ENCODE results near the gene THAP7. TPM values are rescaled to one million over a fixed set of nuclear protein-coding genes. Genes with fewer than 3 reads are reported as not detected.

The THAP7 gene
- total RNA-seq, 1 experiment from 2014 or later: 24.6 TPM

GRCh38 chr22:20996598-20997535 is 5.1 kb downstream of the THAP7 start:
- no peak overlapping the region for H3K23ac ChIP-seq (ENCODE audit: insufficient read length, low read depth, low read length)
- no peaks in the 10 kb centered on the region for H3K79me2 ChIP-seq (ENCODE audit: insufficient read depth, low read length)
- H3K27ac ChIP-seq (ENCODE audit: insufficient read length, low read depth, low read length): no peak overlapping the region
- H3K4me1 ChIP-seq (ENCODE audit: insufficient read depth, low read length): no peaks in the 10 kb centered on the region; the same call in 1 of the 2 replicates
- no CpG with 5 or more reads among the region's 27 CpGs for WGBS (ENCODE audit: extremely low coverage, insufficient read length, low lambda C conversion rate)
- H3K14ac ChIP-seq (ENCODE audit: insufficient read depth, low read length): no peak overlapping the region
- no peak overlapping the region for H3K18ac ChIP-seq (ENCODE audit: insufficient read length, low read depth, low read length)
- Mint-ChIP-seq H3K27me3 (ENCODE audit: low read depth) (no peaks in the 10 kb centered on the region), H3K36me3 (ENCODE audit: insufficient read depth in 1 of 3, low read depth in 3 of 3) (peaks cover 2 to 18% (median 8%) of the 10 kb centered on the region in 3 experiments; a peak in 5 of 7 replicates), H3K9me3 (no peaks in the 10 kb centered on the region), H3K4me3 (no peak overlapping the region), H3K27ac (no peak overlapping the region), H3K4me1 (peaks cover 4 to 10% of the 10 kb centered on the region in 2 experiments; a peak in 3 of 4 replicates)
- no peak overlapping the region for H3T11ph ChIP-seq (ENCODE audit: low read length)
- no peak overlapping the region for H4K5ac ChIP-seq (ENCODE audit: insufficient read length, low read depth, low read length)
- H4K8ac ChIP-seq (replicated peaks; ENCODE audit: insufficient read length, low read depth, low read length): no peak overlapping the region
- H3K23me2 ChIP-seq (ENCODE audit: insufficient read length, low read depth, low read length, poor library complexity, severe bottlenecking): peaks cover 5% of the 10 kb centered on the region
- H2BK5ac ChIP-seq (ENCODE audit: insufficient read length, low read length): no peak overlapping the region
- no peak overlapping the region for H2BK20ac ChIP-seq (ENCODE audit: low read depth, low read length, poor library complexity, severe bottlenecking)
- H2BK12ac ChIP-seq (ENCODE audit: insufficient read length, low read depth, low read length): no peak overlapping the region
- no peaks in the 10 kb centered on the region for H3K9me3 ChIP-seq (ENCODE audit: control insufficient read depth, low read depth, low read length)
- no peak overlapping the region for H2AK5ac ChIP-seq (ENCODE audit: insufficient read length, low read length)
- no peak for DNase-seq
- H3K56ac ChIP-seq (ENCODE audit: insufficient read length, low read depth, low read length): no peak overlapping the region
- no peak overlapping the region for H2BK15ac ChIP-seq (ENCODE audit: low read depth, low read length)
- H3K27me3 ChIP-seq (ENCODE audit: insufficient read depth, low read length): no peaks in the 10 kb centered on the region
- H4K20me1 ChIP-seq (ENCODE audit: control insufficient read depth, insufficient read depth, insufficient read length): no peaks in the 10 kb centered on the region
- H2BK120ac ChIP-seq (ENCODE audit: low read depth, low read length, poor library complexity, severe bottlenecking): no peak overlapping the region
- H3K4ac ChIP-seq (ENCODE audit: low read depth, low read length): no peak overlapping the region
- H3K9ac ChIP-seq (ENCODE audit: extremely low read depth, insufficient read length, low read length): no peak overlapping the region
- no peak for TF ChIP-seq CTCF (conservative IDR thresholded peaks at IDR 0.05)
- no peak overlapping the region for H3K4me2 ChIP-seq (ENCODE audit: insufficient read depth, insufficient read length, low read length)
- no peak overlapping the region for H4K91ac ChIP-seq (ENCODE audit: insufficient read length, low read depth, low read length)
- no peak overlapping the region for H2AFZ ChIP-seq (ENCODE audit: low read length)
- no peaks in the 10 kb centered on the region for H3K79me1 ChIP-seq (ENCODE audit: insufficient read depth, low read depth, low read length, poor library complexity, severe bottlenecking)

Data from H9 (cell line).